ENCODE measurements around the gene ZBTB7C. TPM values are rescaled to one million over a fixed set of nuclear protein-coding genes. Genes with fewer than 3 reads are reported as not detected.

Gene ZBTB7C
- total RNA-seq, 1 experiment from 2014 or later, result 0.33 TPM

GRCh38 chr18:48136827-48137373 is 272.3 kb downstream of the ZBTB7C start:
- H3K27me3 ChIP-seq (ENCODE audit: insufficient read depth, low read length), result peaks cover 24% of the 10 kb centered on the region; the same call in 1 of the 2 replicates
- H3K4me3 Mint-ChIP-seq, result peak overlapping the region; percentile 64 to 83
- no peak overlapping the region for H3K23ac ChIP-seq (ENCODE audit: insufficient read length, low read depth, low read length)
- H2BK15ac ChIP-seq (ENCODE audit: low read depth, low read length), result no peak overlapping the region
- no peak overlapping the region for H3K9ac ChIP-seq (ENCODE audit: extremely low read depth, insufficient read length, low read length)
- H3K9me3 Mint-ChIP-seq, result no peaks in the 10 kb centered on the region; a peak in 1 of 5 replicates
- no peaks in the 10 kb centered on the region for H3K79me2 ChIP-seq (ENCODE audit: insufficient read depth, low read length)
- peaks cover 9% of the 10 kb centered on the region; the same call in 1 of the 2 replicates for H3K4me1 ChIP-seq (ENCODE audit: insufficient read depth, low read length)
- H3K56ac ChIP-seq (ENCODE audit: insufficient read length, low read depth, low read length), result no peak overlapping the region
- H3T11ph ChIP-seq (ENCODE audit: low read length), result no peak overlapping the region
- H3K23me2 ChIP-seq (ENCODE audit: insufficient read length, low read depth, low read length, poor library complexity, severe bottlenecking), result peaks cover 9% of the 10 kb centered on the region
- H3K4me2 ChIP-seq (ENCODE audit: insufficient read depth, insufficient read length, low read length), result peak overlapping the region; percentile 76
- H3K14ac ChIP-seq (ENCODE audit: insufficient read depth, low read length), result no peak overlapping the region
- H2BK5ac ChIP-seq (ENCODE audit: insufficient read length, low read length), result no peak overlapping the region
- no peaks in the 10 kb centered on the region for H3K36me3 Mint-ChIP-seq (ENCODE audit: insufficient read depth in 1 of 3, low read depth in 3 of 3)
- H2AK5ac ChIP-seq (ENCODE audit: insufficient read length, low read length), result no peak overlapping the region
- no peak overlapping the region for H3K27ac Mint-ChIP-seq
- no peak overlapping the region for H2AFZ ChIP-seq (ENCODE audit: low read length)
- DNase-seq, result no peak
- H3K27me3 Mint-ChIP-seq (ENCODE audit: low read depth), result peaks cover 79% of the 10 kb centered on the region
- no peak overlapping the region for H2BK20ac ChIP-seq (ENCODE audit: low read depth, low read length, poor library complexity, severe bottlenecking)
- no peak for TF ChIP-seq CTCF (conservative IDR thresholded peaks at IDR 0.05)
- no peaks in the 10 kb centered on the region for H3K9me3 ChIP-seq (ENCODE audit: control insufficient read depth, low read depth, low read length)
- no peaks in the 10 kb centered on the region for H4K20me1 ChIP-seq (ENCODE audit: control insufficient read depth, insufficient read depth, insufficient read length)
- peaks cover 36 to 56% of the 10 kb centered on the region in 2 experiments for H3K4me1 Mint-ChIP-seq
- no peak overlapping the region for H3K18ac ChIP-seq (ENCODE audit: insufficient read length, low read depth, low read length)
- no peaks in the 10 kb centered on the region for H3K79me1 ChIP-seq (ENCODE audit: insufficient read depth, low read depth, low read length, poor library complexity, severe bottlenecking)
- no peak overlapping the region for H4K5ac ChIP-seq (ENCODE audit: insufficient read length, low read depth, low read length)
- no peak overlapping the region for H4K91ac ChIP-seq (ENCODE audit: insufficient read length, low read depth, low read length)
- H2BK12ac ChIP-seq (ENCODE audit: insufficient read length, low read depth, low read length), result no peak overlapping the region
- no CpG with 5 or more reads among the region's 51 CpGs for WGBS (ENCODE audit: extremely low coverage, insufficient read length, low lambda C conversion rate)
- H3K4ac ChIP-seq (ENCODE audit: low read depth, low read length), result no peak overlapping the region
- no peak overlapping the region for H4K8ac ChIP-seq (replicated peaks; ENCODE audit: insufficient read length, low read depth, low read length)
- no peak overlapping the region for H2BK120ac ChIP-seq (ENCODE audit: low read depth, low read length, poor library complexity, severe bottlenecking)
- H3K27ac ChIP-seq (ENCODE audit: insufficient read length, low read depth, low read length), result no peak overlapping the region

Measured in H9 (cell line).